Spleen (tissue), 11 donors: ENCODE measurements around the gene IL31RA. TPM values are rescaled to one million over a fixed set of nuclear protein-coding genes. Genes with fewer than 3 reads are reported as not detected.

Experiments
- DNase-seq: peaks from one replicate; pipeline ENCODE4 v3.0.0-alpha.2; 2020
- H3K27ac ChIP-seq, 8 donors: fragments of 200-600 bp; sonication (generic) in 7 of 8; 1 replicate in 4 of 8; 2 replicates in 4 of 8; pipeline versions ENCODE4 v1.5.0 to v1.8.0; 2016 to 2021; ENCODE audit warnings: inconsistent platforms in 4 of 8, mild to moderate bottlenecking in 4 of 8, moderate library complexity in 1 of 8
- H3K27me3 ChIP-seq, 7 donors: fragments of 200-600 bp; sonication (generic) in 6 of 7; replicated peaks in 1 of 7; 1 replicate in 4 of 7; 2 replicates in 3 of 7; pipeline versions ENCODE4 v1.5.0 to v1.8.0; 2016 to 2021; ENCODE audit warnings: inconsistent platforms in 3 of 7, mild to moderate bottlenecking in 1 of 7
- H3K36me3 ChIP-seq, 6 donors: fragments of 200-600 bp; sonication (generic) in 5 of 6; 1 replicate in 4 of 6; 2 replicates in 2 of 6; pipeline versions ENCODE4 v1.5.0 to v1.8.0; 2016 to 2021; ENCODE audit warnings: inconsistent platforms in 2 of 6
- H3K4me1 ChIP-seq, 6 donors: fragments of 200-600 bp; sonication (generic) in 5 of 6; 1 replicate in 3 of 6; 2 replicates in 3 of 6; pipeline versions ENCODE4 v1.5.0 to v1.8.0; 2016 to 2021; ENCODE audit warnings: inconsistent platforms in 3 of 6
- H3K4me3 ChIP-seq, 8 donors: fragments of 200-600 bp; sonication (generic) in 7 of 8; 1 replicate in 4 of 8; 2 replicates in 4 of 8; pipeline versions ENCODE4 v1.5.0 to v1.8.0; 2016 to 2021; ENCODE audit warnings: inconsistent platforms in 4 of 8, mild to moderate bottlenecking in 4 of 8, moderate library complexity in 2 of 8
- H3K9me3 ChIP-seq, 8 donors: fragments of 200-600 bp; sonication (generic) in 7 of 8; 1 replicate in 4 of 8; 2 replicates in 4 of 8; pipeline versions ENCODE4 v1.5.0 to v1.8.0; 2016 to 2021; ENCODE audit warnings: inconsistent platforms in 4 of 8
- CTCF ChIP-seq, 11 experiments: fragments of 200-600 bp in 7 of 11; fragments of 450-650 bp in 4 of 11; sonication (generic) in 4 of 11; IDR thresholded peaks in 8 of 11; conservative IDR thresholded peaks in 3 of 11; 1 replicate in 7 of 11; 2 replicates in 4 of 11; pipeline versions ENCODE4 v1.4.0 to v1.8.0; 2016 to 2021; ENCODE audit warnings: antibody characterized with exemption in 11 of 11, inconsistent platforms in 4 of 11, mild to moderate bottlenecking in 1 of 11
- POLR2A ChIP-seq, 3 donors: fragments of 450-650 bp; IDR thresholded peaks; one replicate each; pipeline ENCODE4 v1.5.1; 2017; ENCODE audit warnings: antibody characterized with exemption in 3 of 3, mild to moderate bottlenecking in 1 of 3
- POLR2AphosphoS5 ChIP-seq, 3 donors: sonication (generic); formaldehyde crosslinking; IDR thresholded peaks; one replicate each; pipeline ENCODE4 v1.5.1; 2017; ENCODE audit warnings: antibody characterized with exemption in 3 of 3
- WGBS, 5 donors: extraction: QIAGEN DNeasy Blood & Tissue Kit in 3 of 5; methylation state at CpG; one replicate each; pipeline versions ENCODE4 v1.1.5 to v1.1.7; 2013 to 2018; 5-methylcytosine and 5-hydroxymethylcytosine counted together
- intact Hi-C: fragments of 100-400 bp; cut with DNase I; formaldehyde crosslinking; loops from one replicate; pipeline ENCODE4 v1.15.0; 2023; ENCODE audit warnings: low total_unique reads
- polyA plus RNA-seq, 3 donors: library from polyadenylated mRNA; stranded (reverse); fragments of 200-250 nt; gene quantifications; one replicate each; pipeline ENCODE4 v1.2.1, GENCODE V29; 2013
- small RNA-seq, 4 donors: library from RNA; depleted of rRNA; stranded (forward); fragments of <200 nt; gene quantifications; one replicate each; pipeline ENCODE3, GENCODE V24; 2016
- total RNA-seq, 7 donors: library from RNA; depleted of rRNA in 3 of 7; stranded (reverse); fragments of >200 nt in 3 of 7; fragmentation: NEBNext Ultra II Directional in 4 of 7; extraction: Animal tissue kit (Norgen Biotek cat#: 25700) in 4 of 7; gene quantifications; one replicate each; pipeline versions ENCODE4 v1.1.0 to v1.2.1, GENCODE V29; 2016 to 2021
- donor health status: healthy with polysubstance abuse.
- donor health status: DM: no; HTN: no; CAD: no; lungs with moderate emphysema.
- donor health status: DM: no; HTN: no; CAD: no.
- donor health status: Bipolar disorder and iron deficiency.
- donor health status: healthy.
- donor health status: DM: no; HTN: no; CAD: no.
- donor health status: DM: yes; HTN: yes; CAD: no.

The IL31RA gene
- total and polyA plus RNA-seq, 10 donors, result 0.02 to 0.20 (median 0.03) TPM; not detected in 7

- H3K9me3 ChIP-seq, result no peaks in the 10 kb centered on the region
- intact Hi-C loops, result loop anchor here (10.0 kb wide), 1 partner anchor 235 kb away; no protein-coding TSS in a partner anchor
- WGBS, 5 donors, result 51 to 62% (median 57%) methylated on average over 1 of the region's 1 CpG
- no peaks in the 10 kb centered on the region for H3K27me3 ChIP-seq
- DNase-seq, result no peak
- H3K4me1 ChIP-seq, result peaks cover 0 to 67% (median 13%) of the 10 kb centered on the region in 6 donors
- H3K36me3 ChIP-seq, result peaks cover 0 to 94% (median 34%) of the 10 kb centered on the region in 6 donors
- no peak overlapping the region for H3K27ac ChIP-seq
- no peak overlapping the region for H3K4me3 ChIP-seq
- TF ChIP-seq POLR2A (IDR thresholded peaks at IDR 0.05), result no peak
- no peak for TF ChIP-seq POLR2AphosphoS5 (IDR thresholded peaks at IDR 0.05)
- TF ChIP-seq CTCF (IDR thresholded peaks at IDR 0.05 in 8 of 11, conservative IDR thresholded peaks at IDR 0.05 in 3 of 11), result no peak
These were observed 118.8 kb downstream of the IL31RA start for GRCh38 chr5:55969956-55970355.

Small RNAs within 50 kb of the gene (small RNA-seq; reads per million reads assigned to genes)
- 0 reads per million in 4 donors for gene AC016596.1

Other genes starting within 250 kb of the IL31RA start
- 10 to 100 TPM; 23.7 to 45.0 (median 28.8) TPM for gene SLC38A9, start 139.0 kb upstream of the IL31RA start, total RNA-seq
- gene SLC38A9, start 139.0 kb upstream of the IL31RA start, polyA plus RNA-seq, result 1 to 10 TPM; 7.9 to 8.8 (median 8.1) TPM
- gene DDX4, start 113.3 kb upstream of the IL31RA start, total RNA-seq, result under 1 TPM in 1 of 7 donors, not detected in 6; 0.30 TPM
- gene DDX4, start 113.3 kb upstream of the IL31RA start, polyA plus RNA-seq, result under 1 TPM in 1 of 3 donors, not detected in 2; 0.07 TPM
- gene IL6ST, start 143.6 kb downstream of the IL31RA start, total RNA-seq, result 100 to 1,000 TPM; 254 to 504 (median 337) TPM
- 10 to 100 TPM; 20.4 to 33.8 (median 27.6) TPM for gene IL6ST, start 143.6 kb downstream of the IL31RA start, polyA plus RNA-seq